ENCODE measurements around the gene NAP1L5. TPM values are rescaled to one million over a fixed set of nuclear protein-coding genes. Genes with fewer than 3 reads are reported as not detected.
A peak's percentile ranks its signal among the peaks of the same experiment; 100 is the strongest.

Gene NAP1L5
- total RNA-seq (2014; rRNA removed; shearing (Covaris generic)) (0.57 and 1.1 TPM in 2 replicates), total RNA-seq (2022) (0.29 and 0.37 TPM in 2 replicates), Bru-seq, nascent RNA (percentile 35 among the genes with signal in this experiment), BruChase-seq, experiment 1, labeled RNA remaining after a 6-hour chase (percentile 41 among the genes with signal in this experiment), BruChase-seq, experiment 2, labeled RNA remaining after a 2-hour chase (percentile 46 among the genes with signal in this experiment)
- long read RNA-seq, partial matches to known transcripts: 0 of 3 reads
- long read RNA-seq, other reads (novel, unspliced or antisense): 0 of 3 reads

- peak within 1 kb of the TSS; percentile 34 for H3K4me2 ChIP-seq (ENCODE audit: low read length)
- H3K36me3 ChIP-seq (ENCODE audit: insufficient read depth, low read length): no peaks in the 10 kb centered on the region
- no peaks in the 10 kb centered on the region for H3K9me2 ChIP-seq (ENCODE audit: insufficient read depth, low read length)
- no peaks in the 10 kb centered on the region for H3K79me2 ChIP-seq (ENCODE audit: insufficient read depth, low read depth, low read length)
- no peak within 1 kb of the TSS for H3K27ac ChIP-seq (ENCODE audit: low read depth, low read length, poor library complexity, severe bottlenecking)
- peak; percentile 11 for DNase-seq (ENCODE audit: low spot score)
- BruUV-seq (replicated peaks): no TSS peak
- POLR2A ChIA-PET: interaction anchor here (0.6 to 1.3 kb wide), 2 partner anchors 106 to 334 kb away, joined by 3 read pairs; no protein-coding TSS in a partner anchor
- peak within 1 kb of the TSS; percentile 55 for H3K4me3 ChIP-seq (ENCODE audit: low read depth, low read length, poor library complexity, severe bottlenecking)
- H3K9me3 ChIP-seq (ENCODE audit: low read length): no peaks in the 10 kb centered on the region
- CTCF ChIA-PET (ENCODE audit: unreplicated experiment): no interaction called here
- TF ChIP-seq EZH2phosphoT487 (IDR thresholded peaks at IDR 0.05; ENCODE audit: borderline replicate concordance, low read depth, low read length): no peak
- TF ChIP-seq CTCF (conservative IDR thresholded peaks at IDR 0.05; ENCODE audit: low read length): no peak
- no peaks in the 10 kb centered on the region for H4K20me1 ChIP-seq (ENCODE audit: insufficient read depth, low read length)
- H3K4me1 ChIP-seq (ENCODE audit: insufficient read depth, low read length, poor library complexity, severe bottlenecking): no peaks in the 10 kb centered on the region
- peak within 1 kb of the TSS; percentile 28; the same call in 1 of the 2 replicates for H2AFZ ChIP-seq (ENCODE audit: low read length)
- intact Hi-C loops (cut with micrococcal nuclease; ENCODE audit: unreplicated experiment): no loop called here
These were observed at the start of gene NAP1L5 for GRCh38 chr4:88697588-88698329. Gene NAP1L5 (minus strand): TSS chr4:88697829. CDS start chr4:88697754, 75 bp downstream.

GRCh38 chr4:88747351-88747750, 49.7 kb upstream of the NAP1L5 start:
- Histone ChIP-seq H3K79me2 (ENCODE audit: insufficient read depth, low read depth, low read length) (no peaks in the 10 kb centered on the region), H3K4me2 (ENCODE audit: low read length) (no peak overlapping the region), H3K27ac (ENCODE audit: low read depth, low read length, poor library complexity, severe bottlenecking) (no peak overlapping the region), H2AFZ (ENCODE audit: low read length) (no peak overlapping the region), H3K36me3 (ENCODE audit: insufficient read depth, low read length) (no peaks in the 10 kb centered on the region), H3K9me3 (ENCODE audit: low read length) (no peaks in the 10 kb centered on the region), H3K9me2 (ENCODE audit: insufficient read depth, low read length) (no peaks in the 10 kb centered on the region), H3K4me1 (ENCODE audit: insufficient read depth, low read length, poor library complexity, severe bottlenecking) (no peaks in the 10 kb centered on the region), H4K20me1 (ENCODE audit: insufficient read depth, low read length) (no peaks in the 10 kb centered on the region), H3K4me3 (ENCODE audit: low read depth, low read length, poor library complexity, severe bottlenecking) (no peak overlapping the region)
- intact Hi-C loops (cut with micrococcal nuclease; ENCODE audit: unreplicated experiment): no loop called here
- POLR2A ChIA-PET: interaction anchor here (1.3 kb wide), 1 partner anchor 22 kb away, joined by 4 read pairs; no protein-coding TSS in a partner anchor
- TF ChIP-seq CTCF (conservative IDR thresholded peaks at IDR 0.05; ENCODE audit: low read length) (no peak), EZH2phosphoT487 (IDR thresholded peaks at IDR 0.05; ENCODE audit: borderline replicate concordance, low read depth, low read length) (no peak)
- no TSS peak for BruUV-seq (replicated peaks)
- no peak for DNase-seq (ENCODE audit: low spot score)
- CTCF ChIA-PET (ENCODE audit: unreplicated experiment): interaction anchor here (0.7 to 1.0 kb wide), 2 partner anchors 9 to 208 kb away, joined by 3 read pairs; no protein-coding TSS in a partner anchor
